ENCODE measurements around the gene KCTD6. TPM values are rescaled to one million over a fixed set of nuclear protein-coding genes. Genes with fewer than 3 reads are reported as not detected.

The KCTD6 gene
- total RNA-seq, 1 donor from 2014 or later = 39.6 TPM

- Mint-ChIP-seq H3K9me3 (no peaks in the 10 kb centered on the region), H3K4me3 (no peak overlapping the region), H3K27ac (peak overlapping the region; percentile 65), H3K27me3 (ENCODE audit: insufficient read depth, low read depth) (peaks cover 5% of the 10 kb centered on the region), H3K36me3 (no peaks in the 10 kb centered on the region), H3K4me1 (peaks cover 11% of the 10 kb centered on the region)
- Histone ChIP-seq H3K27me3 (no peaks in the 10 kb centered on the region), H3K4me2 (no peak overlapping the region), H3K4me3 (no peak overlapping the region), H2AFZ (replicated peaks) (no peak overlapping the region), H3K36me3 (no peaks in the 10 kb centered on the region), H3K27ac (no peak overlapping the region), H3K9ac (no peak overlapping the region), H4K20me1 (ENCODE audit: low read depth) (no peaks in the 10 kb centered on the region), H3K79me2 (ENCODE audit: low read depth) (no peaks in the 10 kb centered on the region), H3F3A (ENCODE audit: low read depth) (peaks cover 9% of the 10 kb centered on the region), H3K9me3 (ENCODE audit: low read depth) (no peaks in the 10 kb centered on the region), H3K4me1 (no peaks in the 10 kb centered on the region)
- peak; percentile 14 for DNase-seq (ENCODE audit: low spot score)
- TF ChIP-seq EZH2 (IDR thresholded peaks at IDR 0.05) = no peak
- no peak for TF ChIP-seq CTCF (IDR thresholded peaks at IDR 0.05)
- no peak for TF ChIP-seq EZH2phosphoT487 (IDR thresholded peaks at IDR 0.05)
Measured at GRCh38 chr3:58462829-58463180, 29.1 kb upstream of the KCTD6 start.

- H3K27ac ChIP-seq = no peak overlapping the region
- no peaks in the 10 kb centered on the region for H3K36me3 Mint-ChIP-seq
Measured at GRCh38 chr3:58463181-58463941, 28.5 kb upstream of the KCTD6 start.

GRCh38 chr3:58463942-58464271 lies 28.0 kb upstream of the KCTD6 start:
- Mint-ChIP-seq H3K9me3 (no peaks in the 10 kb centered on the region), H3K36me3 (no peaks in the 10 kb centered on the region), H3K27ac (no peak overlapping the region), H3K27me3 (ENCODE audit: insufficient read depth, low read depth) (peaks cover 2% of the 10 kb centered on the region), H3K4me3 (no peak overlapping the region), H3K4me1 (peaks cover 11% of the 10 kb centered on the region)
- Histone ChIP-seq H3K27me3 (no peaks in the 10 kb centered on the region), H4K20me1 (ENCODE audit: low read depth) (no peaks in the 10 kb centered on the region), H3K79me2 (ENCODE audit: low read depth) (no peaks in the 10 kb centered on the region), H3F3A (ENCODE audit: low read depth) (peaks cover 9% of the 10 kb centered on the region), H3K4me2 (no peak overlapping the region), H3K9me3 (ENCODE audit: low read depth) (no peaks in the 10 kb centered on the region), H3K36me3 (no peaks in the 10 kb centered on the region), H3K9ac (no peak overlapping the region), H3K4me3 (no peak overlapping the region), H3K4me1 (no peaks in the 10 kb centered on the region), H3K27ac (no peak overlapping the region), H2AFZ (replicated peaks) (peak overlapping the region; percentile 74)
- DNase-seq (ENCODE audit: low spot score) = no peak
- no peak for TF ChIP-seq EZH2phosphoT487 (IDR thresholded peaks at IDR 0.05)
- no peak for TF ChIP-seq EZH2 (IDR thresholded peaks at IDR 0.05)
- no peak for TF ChIP-seq CTCF (IDR thresholded peaks at IDR 0.05)

More at GRCh38 chr3:58463181-58463941, 28.5 kb upstream of the KCTD6 start:
- H3K27me3 ChIP-seq = no peaks in the 10 kb centered on the region
- no peak overlapping the region for H3K4me3 ChIP-seq
- Mint-ChIP-seq H3K4me3 (no peak overlapping the region), H3K4me1 (peaks cover 11% of the 10 kb centered on the region), H3K9me3 (no peaks in the 10 kb centered on the region), H3K27me3 (ENCODE audit: insufficient read depth, low read depth) (peaks cover 2% of the 10 kb centered on the region), H3K27ac (peak overlapping the region; percentile 65)
- H3K9ac ChIP-seq = no peak overlapping the region
- no peaks in the 10 kb centered on the region for H3K4me1 ChIP-seq
- H4K20me1 ChIP-seq (ENCODE audit: low read depth) = no peaks in the 10 kb centered on the region
- TF ChIP-seq CTCF (IDR thresholded peaks at IDR 0.05) (peak; percentile 92), EZH2phosphoT487 (IDR thresholded peaks at IDR 0.05) (no peak)
- H3K79me2 ChIP-seq (ENCODE audit: low read depth) = no peaks in the 10 kb centered on the region
- peak; percentile 77 for DNase-seq (ENCODE audit: low spot score)
- peak overlapping the region; percentile 74 for H2AFZ ChIP-seq (replicated peaks)
- H3K4me2 ChIP-seq = no peak overlapping the region
- H3K9me3 ChIP-seq (ENCODE audit: low read depth) = no peaks in the 10 kb centered on the region
- no peaks in the 10 kb centered on the region for H3K36me3 ChIP-seq
- peaks cover 9% of the 10 kb centered on the region for H3F3A ChIP-seq (ENCODE audit: low read depth)

Measured in neural progenitor cell (in vitro differentiated cells).